ENCODE results near the gene CUX1.

DNA sequence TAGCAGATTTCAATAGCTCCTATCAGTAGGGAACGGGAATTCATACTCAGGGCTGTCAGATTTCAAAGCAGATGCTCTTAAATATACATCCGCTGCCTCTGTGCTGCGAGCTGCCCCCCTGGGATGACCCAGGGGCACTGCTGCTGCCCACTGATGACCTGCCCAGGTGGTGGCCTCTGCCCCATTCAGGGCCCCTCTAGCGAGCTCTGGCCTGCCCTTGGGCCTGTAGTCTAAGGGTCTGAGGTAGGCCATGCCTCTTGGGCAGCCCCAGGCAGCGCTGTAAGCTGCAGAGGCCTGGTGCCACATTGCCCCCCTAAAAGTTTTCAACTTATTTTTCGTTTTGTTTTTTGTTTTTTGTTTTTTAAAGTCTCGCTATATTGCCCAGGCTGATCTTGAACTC lies 418.7 kb downstream of the CUX1 start:
- no peak for TF ChIP-seq POLR2A (IDR thresholded peaks at IDR 0.05)
- TF ChIP-seq, protein P1, sequence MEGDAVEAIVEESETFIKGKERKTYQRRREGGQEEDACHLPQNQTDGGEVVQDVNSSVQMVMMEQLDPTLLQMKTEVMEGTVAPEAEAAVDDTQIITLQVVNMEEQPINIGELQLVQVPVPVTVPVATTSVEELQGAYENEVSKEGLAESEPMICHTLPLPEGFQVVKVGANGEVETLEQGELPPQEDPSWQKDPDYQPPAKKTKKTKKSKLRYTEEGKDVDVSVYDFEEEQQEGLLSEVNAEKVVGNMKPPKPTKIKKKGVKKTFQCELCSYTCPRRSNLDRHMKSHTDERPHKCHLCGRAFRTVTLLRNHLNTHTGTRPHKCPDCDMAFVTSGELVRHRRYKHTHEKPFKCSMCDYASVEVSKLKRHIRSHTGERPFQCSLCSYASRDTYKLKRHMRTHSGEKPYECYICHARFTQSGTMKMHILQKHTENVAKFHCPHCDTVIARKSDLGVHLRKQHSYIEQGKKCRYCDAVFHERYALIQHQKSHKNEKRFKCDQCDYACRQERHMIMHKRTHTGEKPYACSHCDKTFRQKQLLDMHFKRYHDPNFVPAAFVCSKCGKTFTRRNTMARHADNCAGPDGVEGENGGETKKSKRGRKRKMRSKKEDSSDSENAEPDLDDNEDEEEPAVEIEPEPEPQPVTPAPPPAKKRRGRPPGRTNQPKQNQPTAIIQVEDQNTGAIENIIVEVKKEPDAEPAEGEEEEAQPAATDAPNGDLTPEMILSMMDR (IDR thresholded peaks at IDR 0.05) = no peak

Measured in lower leg skin (tissue), 3 donors.